Choroid plexus epithelial cell (primary cell): ENCODE results near the gene SERPINB13.
A peak's percentile ranks its signal among the peaks of the same experiment; 100 is the strongest.

Experiments used
- DNase-seq: peaks from one replicate; pipeline ENCODE4 v3.0.0-alpha.2; 2010; ENCODE audit warnings: low read depth
- H3K4me3 ChIP-seq: 2 replicates; pipeline ENCODE4 v1.5.1; 2011; ENCODE audit warnings: low read depth, mild to moderate bottlenecking, control low read depth, low read length, moderate library complexity
- TF ChIP-seq, protein P1 (sequence below): conservative IDR thresholded peaks from 2 replicates; pipeline ENCODE4 v1.5.1; 2011; ENCODE audit warnings: low read depth, mild to moderate bottlenecking, control low read depth, inconsistent platforms, low read length, moderate library complexity

Gene SERPINB13

GRCh38 chr18:63586966-63587365 lies at the start of gene SERPINB13:
TSS of gene SERPINB13 (plus strand) at chr18:63587343. CDS start at chr18:63588668, 1,325 bp downstream.
- TF ChIP-seq, protein P1, sequence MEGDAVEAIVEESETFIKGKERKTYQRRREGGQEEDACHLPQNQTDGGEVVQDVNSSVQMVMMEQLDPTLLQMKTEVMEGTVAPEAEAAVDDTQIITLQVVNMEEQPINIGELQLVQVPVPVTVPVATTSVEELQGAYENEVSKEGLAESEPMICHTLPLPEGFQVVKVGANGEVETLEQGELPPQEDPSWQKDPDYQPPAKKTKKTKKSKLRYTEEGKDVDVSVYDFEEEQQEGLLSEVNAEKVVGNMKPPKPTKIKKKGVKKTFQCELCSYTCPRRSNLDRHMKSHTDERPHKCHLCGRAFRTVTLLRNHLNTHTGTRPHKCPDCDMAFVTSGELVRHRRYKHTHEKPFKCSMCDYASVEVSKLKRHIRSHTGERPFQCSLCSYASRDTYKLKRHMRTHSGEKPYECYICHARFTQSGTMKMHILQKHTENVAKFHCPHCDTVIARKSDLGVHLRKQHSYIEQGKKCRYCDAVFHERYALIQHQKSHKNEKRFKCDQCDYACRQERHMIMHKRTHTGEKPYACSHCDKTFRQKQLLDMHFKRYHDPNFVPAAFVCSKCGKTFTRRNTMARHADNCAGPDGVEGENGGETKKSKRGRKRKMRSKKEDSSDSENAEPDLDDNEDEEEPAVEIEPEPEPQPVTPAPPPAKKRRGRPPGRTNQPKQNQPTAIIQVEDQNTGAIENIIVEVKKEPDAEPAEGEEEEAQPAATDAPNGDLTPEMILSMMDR, result no peak
- DNase-seq, result no peak
- no peak within 1 kb of the TSS for H3K4me3 ChIP-seq

DNA sequence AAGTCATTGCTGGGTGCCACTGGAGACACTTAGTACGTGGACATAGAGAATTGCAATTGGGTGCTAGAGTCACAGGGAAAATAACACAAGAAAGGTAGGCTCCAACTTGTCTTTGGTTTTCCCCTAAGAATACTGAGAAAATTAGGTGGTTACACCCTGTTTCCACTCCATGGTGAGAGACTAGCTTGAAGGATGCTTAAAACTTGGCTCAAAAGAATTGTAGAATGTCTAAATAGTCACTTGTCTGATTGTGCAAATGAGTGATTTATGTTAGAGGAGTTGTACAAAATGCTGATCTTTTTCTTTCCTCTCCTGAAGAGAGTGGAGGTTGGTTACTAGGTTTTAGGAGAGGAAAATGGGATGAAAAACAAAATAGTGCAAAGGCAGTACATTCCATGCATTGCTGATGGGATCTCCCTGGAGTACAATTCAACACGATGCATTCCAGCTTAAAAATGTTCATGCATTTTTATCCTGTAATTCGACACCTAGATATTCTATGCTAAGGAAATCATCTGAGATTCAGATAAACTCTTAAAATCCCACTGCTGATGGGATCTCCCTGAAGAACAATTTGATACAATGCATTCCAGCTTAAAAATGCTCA lies 47.1 kb upstream of the SERPINB13 start:
- peak; percentile 70 for DNase-seq
- H3K4me3 ChIP-seq, result no peak overlapping the region
- TF ChIP-seq, protein P1, result no peak

DNA sequence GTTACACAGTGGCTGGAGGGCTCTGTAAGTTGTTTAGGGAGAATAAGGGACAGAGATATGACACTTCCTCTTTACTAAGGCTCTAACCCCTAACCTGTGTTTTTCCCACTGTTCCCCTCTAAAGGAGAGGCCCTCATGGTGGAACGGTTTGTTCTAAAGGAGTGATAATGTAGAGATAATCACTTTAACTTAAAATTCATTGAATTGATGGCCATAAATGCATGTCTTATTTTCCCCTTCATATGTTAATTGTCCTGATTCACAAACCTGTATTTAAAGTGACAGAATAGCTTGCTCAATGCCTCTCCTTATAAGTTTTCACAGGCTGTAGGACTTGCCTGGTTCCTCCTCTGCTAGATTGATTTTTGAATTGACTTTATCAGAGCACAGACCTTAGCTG lies 45.1 kb upstream of the SERPINB13 start, which contains the start of gene SERPINB12:
SERPINB12 (plus strand) TSS at position 301 of the 400 bp plus-strand sequence. CDS start 13,791 bp downstream, outside the sequence.
- TF ChIP-seq, protein P1, result no peak
- no peak within 1 kb of the TSS for H3K4me3 ChIP-seq
- no peak for DNase-seq

DNA sequence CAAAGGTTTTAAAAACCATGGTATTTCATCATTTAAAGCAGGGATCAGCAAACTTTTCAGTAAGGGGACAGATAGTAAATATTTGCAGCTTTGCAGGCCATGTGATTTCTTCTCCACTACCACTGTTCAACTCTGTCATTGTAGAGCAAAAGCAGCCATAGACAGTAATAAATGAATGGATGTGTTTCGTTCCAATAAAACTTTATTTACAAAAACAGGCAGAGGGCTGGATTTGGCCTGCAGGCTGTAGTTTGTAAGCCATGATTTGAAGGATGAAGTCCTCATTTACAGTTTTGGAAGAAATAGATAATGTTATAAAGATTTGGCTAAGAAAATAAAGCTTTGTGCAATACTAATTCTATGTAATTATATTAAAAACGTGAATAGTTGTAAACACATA lies 43.1 kb upstream of the SERPINB13 start:
- DNase-seq, result no peak
- H3K4me3 ChIP-seq, result no peak overlapping the region
- TF ChIP-seq, protein P1, result no peak

- no peak overlapping the region for H3K4me3 ChIP-seq
- DNase-seq, result no peak
- TF ChIP-seq, protein P1, result no peak
Observed at GRCh38 chr18:63545000-63545399, 42.1 kb upstream of the SERPINB13 start.

GRCh38 chr18:63550068-63550467 lies 37.1 kb upstream of the SERPINB13 start:
- TF ChIP-seq, protein P1, result no peak
- no peak for DNase-seq
- H3K4me3 ChIP-seq, result no peak overlapping the region

GRCh38 chr18:63551769-63552168 lies 35.4 kb upstream of the SERPINB13 start:
- TF ChIP-seq, protein P1, result no peak
- no peak for DNase-seq
- no peak overlapping the region for H3K4me3 ChIP-seq
